K562 (cell line): ENCODE data around the gene OR2Y1.

Source experiments
- BHLHE40 ChIP-seq: IDR thresholded peaks from 2 replicates; pipeline ENCODE4 v1.6.1; 2011; ENCODE audit warnings: low read length, improper control_type of control experiment
- CTCF ChIP-seq, 3 experiments: IDR thresholded peaks in 2 of 3; conservative IDR thresholded peaks in 1 of 3; 2 replicates each; pipeline ENCODE4 v1.5.1; 2011 to 2012; ENCODE audit warnings: low read length in 3 of 3, mild to moderate bottlenecking in 3 of 3, control low read depth in 2 of 3, improper control_type of control experiment in 1 of 3, inconsistent platforms in 1 of 3, low read depth in 1 of 3, mixed read lengths in 1 of 3, moderate library complexity in 1 of 3; ENCODE audit not compliant: insufficient read depth in 2 of 3
- DPF2 ChIP-seq: fragments of 450-650 bp; IDR thresholded peaks from 2 replicates; pipeline ENCODE4 v1.6.1; 2016
- EP300 ChIP-seq: IDR thresholded peaks from 2 replicates; pipeline ENCODE4 v1.6.1; 2012; ENCODE audit warnings: low read length, improper control_type of control experiment
- MLX ChIP-seq, 2 experiments: fragments of 450-650 bp in 1 of 2; sonication (generic) in 1 of 2; formaldehyde crosslinking; conservative IDR thresholded peaks; 2 replicates each; pipeline versions ENCODE4 v1.4.0 to v1.8.1; 2020 to 2022; ENCODE audit warnings: mild to moderate bottlenecking in 1 of 2, missing genetic modification reagents in 1 of 2
- NFIC ChIP-seq: fragments of 450-650 bp; IDR thresholded peaks from 2 replicates; pipeline ENCODE4 v1.6.1; 2017; ENCODE audit warnings: mild to moderate bottlenecking, inconsistent platforms
- SIX5 ChIP-seq, 2 experiments: IDR thresholded peaks; 2 replicates each; pipeline ENCODE4 v1.6.1; 2011; ENCODE audit warnings: low read length in 2 of 2, borderline replicate concordance in 1 of 2, low read depth in 1 of 2, mild to moderate bottlenecking in 1 of 2, moderate library complexity in 1 of 2; ENCODE audit not compliant: insufficient read depth in 1 of 2
- SOX6 ChIP-seq: fragments of 450-650 bp; IDR thresholded peaks from 2 replicates; pipeline ENCODE4 v1.6.1; 2014; ENCODE audit warnings: mild to moderate bottlenecking
- TARDBP ChIP-seq: fragments of 450-650 bp; IDR thresholded peaks from 2 replicates; pipeline ENCODE4 v1.6.1; 2016
- ZNF184 ChIP-seq: sonication (generic); formaldehyde crosslinking; IDR thresholded peaks from 2 replicates; pipeline ENCODE4 v1.5.0; 2020; ENCODE audit warnings: missing genetic modification reagents
- ZNF561 ChIP-seq: fragments of 450-650 bp; formaldehyde crosslinking; conservative IDR thresholded peaks from 2 replicates; pipeline ENCODE4 v1.4.0; 2020; ENCODE audit warnings: mild to moderate bottlenecking, moderate library complexity
- ZNF586 ChIP-seq: fragments of 450-650 bp; formaldehyde crosslinking; conservative IDR thresholded peaks from 2 replicates; pipeline ENCODE4 v1.4.0; 2020; ENCODE audit warnings: mild to moderate bottlenecking, moderate library complexity
- ZNF75A ChIP-seq: fragments of 450-650 bp; formaldehyde crosslinking; IDR thresholded peaks from 2 replicates; pipeline ENCODE4 v1.4.0; 2020; ENCODE audit warnings: mild to moderate bottlenecking
- TF ChIP-seq, protein P1 (sequence below), 2 experiments: fragments of 450-650 bp in 1 of 2; sonication (generic) in 1 of 2; formaldehyde crosslinking in 1 of 2; IDR thresholded peaks; 2 replicates each; pipeline versions ENCODE4 v1.7.1 to v1.9.0; 2016 to 2022; ENCODE audit warnings: inconsistent platforms in 1 of 2, mild to moderate bottlenecking in 1 of 2, missing genetic modification reagents in 1 of 2

DNA sequence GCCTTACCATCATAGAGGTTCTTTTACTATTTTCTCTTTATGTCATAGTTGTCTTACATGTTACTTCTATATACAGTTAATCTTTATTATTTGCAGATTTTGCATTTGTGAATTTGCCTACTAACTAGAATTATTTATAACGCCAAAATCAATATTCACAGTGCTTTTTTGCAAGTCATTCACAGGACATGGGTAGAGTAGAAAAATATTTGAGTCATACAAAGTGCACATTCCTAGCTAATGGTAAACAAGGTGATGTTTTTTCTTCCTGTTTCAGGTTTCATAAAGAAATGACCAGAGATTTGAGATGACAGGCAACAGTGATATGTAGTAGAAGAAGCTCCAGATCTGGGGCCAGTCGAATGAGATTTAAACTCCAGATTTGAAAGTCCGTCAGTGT lies 30.0 kb upstream of the OR2Y1 start:
- TF ChIP-seq, protein P1, sequence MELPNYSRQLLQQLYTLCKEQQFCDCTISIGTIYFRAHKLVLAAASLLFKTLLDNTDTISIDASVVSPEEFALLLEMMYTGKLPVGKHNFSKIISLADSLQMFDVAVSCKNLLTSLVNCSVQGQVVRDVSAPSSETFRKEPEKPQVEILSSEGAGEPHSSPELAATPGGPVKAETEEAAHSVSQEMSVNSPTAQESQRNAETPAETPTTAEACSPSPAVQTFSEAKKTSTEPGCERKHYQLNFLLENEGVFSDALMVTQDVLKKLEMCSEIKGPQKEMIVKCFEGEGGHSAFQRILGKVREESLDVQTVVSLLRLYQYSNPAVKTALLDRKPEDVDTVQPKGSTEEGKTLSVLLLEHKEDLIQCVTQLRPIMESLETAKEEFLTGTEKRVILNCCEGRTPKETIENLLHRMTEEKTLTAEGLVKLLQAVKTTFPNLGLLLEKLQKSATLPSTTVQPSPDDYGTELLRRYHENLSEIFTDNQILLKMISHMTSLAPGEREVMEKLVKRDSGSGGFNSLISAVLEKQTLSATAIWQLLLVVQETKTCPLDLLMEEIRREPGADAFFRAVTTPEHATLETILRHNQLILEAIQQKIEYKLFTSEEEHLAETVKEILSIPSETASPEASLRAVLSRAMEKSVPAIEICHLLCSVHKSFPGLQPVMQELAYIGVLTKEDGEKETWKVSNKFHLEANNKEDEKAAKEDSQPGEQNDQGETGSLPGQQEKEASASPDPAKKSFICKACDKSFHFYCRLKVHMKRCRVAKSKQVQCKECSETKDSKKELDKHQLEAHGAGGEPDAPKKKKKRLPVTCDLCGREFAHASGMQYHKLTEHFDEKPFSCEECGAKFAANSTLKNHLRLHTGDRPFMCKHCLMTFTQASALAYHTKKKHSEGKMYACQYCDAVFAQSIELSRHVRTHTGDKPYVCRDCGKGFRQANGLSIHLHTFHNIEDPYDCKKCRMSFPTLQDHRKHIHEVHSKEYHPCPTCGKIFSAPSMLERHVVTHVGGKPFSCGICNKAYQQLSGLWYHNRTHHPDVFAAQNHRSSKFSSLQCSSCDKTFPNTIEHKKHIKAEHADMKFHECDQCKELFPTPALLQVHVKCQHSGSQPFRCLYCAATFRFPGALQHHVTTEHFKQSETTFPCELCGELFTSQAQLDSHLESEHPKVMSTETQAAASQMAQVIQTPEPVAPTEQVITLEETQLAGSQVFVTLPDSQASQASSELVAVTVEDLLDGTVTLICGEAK (IDR thresholded peaks at IDR 0.05): no peak
- TF ChIP-seq, protein P1 (CRISPR knock-in tag; IDR thresholded peaks at IDR 0.05): no peak
- TF ChIP-seq BHLHE40 (no peak), TARDBP (no peak), ZNF561 (CRISPR knock-in tag) (no peak), EP300 (no peak), SIX5 (IDR thresholded peaks at IDR 0.05; ENCODE audit: borderline replicate concordance in 1 of 2, insufficient read depth in 1 of 2, low read depth in 1 of 2, low read length in 2 of 2) (no peak), CTCF (IDR thresholded peaks at IDR 0.05 in 2 of 3, conservative IDR thresholded peaks at IDR 0.05 in 1 of 3; ENCODE audit: insufficient read depth in 2 of 3, low read depth in 1 of 3, low read length in 3 of 3) (no peak), NFIC (no peak), DPF2 (no peak), MLX (CRISPR knock-in tag; conservative IDR thresholded peaks at IDR 0.05) (no peak), ZNF586 (CRISPR knock-in tag) (no peak), ZNF184 (CRISPR knock-in tag) (no peak), ZNF75A (no peak), SOX6 (no peak)
